GM12801 (cell line): ENCODE data around the gene PDE6H.

Experiments used
- TF ChIP-seq, protein P1 (sequence below): IDR thresholded peaks from one replicate; pipeline ENCODE4 v1.5.1; 2011; ENCODE audit warnings: control low read depth; ENCODE audit not compliant: insufficient read length; ENCODE audit errors: extremely low read depth

PDE6H gene

DNA sequence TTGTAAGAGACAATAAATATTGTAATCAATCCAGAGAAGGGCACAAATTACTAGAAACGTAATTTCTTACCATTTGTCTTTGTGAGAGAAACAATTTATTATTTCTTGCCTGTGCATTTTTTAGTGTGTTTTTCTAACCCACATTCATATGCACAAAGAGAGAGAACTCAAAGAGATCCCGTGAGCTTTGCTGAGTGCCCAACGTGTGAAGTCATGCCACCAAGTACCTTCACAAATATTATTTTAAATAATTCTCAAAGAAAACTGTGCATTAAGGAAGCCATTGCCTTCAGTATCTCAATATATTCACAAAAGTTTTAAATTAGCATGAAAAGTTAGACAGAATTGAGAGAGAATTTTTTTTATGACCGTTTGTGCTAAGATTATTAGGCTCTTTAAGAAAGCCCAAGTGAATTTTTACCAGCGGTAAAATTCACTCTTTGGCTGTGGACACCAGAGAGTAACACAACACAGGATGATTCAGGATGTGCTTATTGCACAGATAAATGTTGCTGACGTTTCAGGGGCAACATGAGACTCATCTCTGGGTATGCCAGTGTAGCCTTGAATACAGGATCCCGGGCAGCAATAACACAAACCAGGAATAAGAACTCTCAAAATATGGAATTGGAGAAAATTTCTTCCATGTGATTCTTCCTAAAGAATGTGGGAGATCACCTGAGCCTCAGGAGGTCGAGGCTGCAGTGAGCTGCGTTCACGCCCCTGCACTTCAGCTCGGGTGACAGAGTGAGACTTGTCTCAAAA is 14.3 kb upstream of the PDE6H start:
- TF ChIP-seq, protein P1, sequence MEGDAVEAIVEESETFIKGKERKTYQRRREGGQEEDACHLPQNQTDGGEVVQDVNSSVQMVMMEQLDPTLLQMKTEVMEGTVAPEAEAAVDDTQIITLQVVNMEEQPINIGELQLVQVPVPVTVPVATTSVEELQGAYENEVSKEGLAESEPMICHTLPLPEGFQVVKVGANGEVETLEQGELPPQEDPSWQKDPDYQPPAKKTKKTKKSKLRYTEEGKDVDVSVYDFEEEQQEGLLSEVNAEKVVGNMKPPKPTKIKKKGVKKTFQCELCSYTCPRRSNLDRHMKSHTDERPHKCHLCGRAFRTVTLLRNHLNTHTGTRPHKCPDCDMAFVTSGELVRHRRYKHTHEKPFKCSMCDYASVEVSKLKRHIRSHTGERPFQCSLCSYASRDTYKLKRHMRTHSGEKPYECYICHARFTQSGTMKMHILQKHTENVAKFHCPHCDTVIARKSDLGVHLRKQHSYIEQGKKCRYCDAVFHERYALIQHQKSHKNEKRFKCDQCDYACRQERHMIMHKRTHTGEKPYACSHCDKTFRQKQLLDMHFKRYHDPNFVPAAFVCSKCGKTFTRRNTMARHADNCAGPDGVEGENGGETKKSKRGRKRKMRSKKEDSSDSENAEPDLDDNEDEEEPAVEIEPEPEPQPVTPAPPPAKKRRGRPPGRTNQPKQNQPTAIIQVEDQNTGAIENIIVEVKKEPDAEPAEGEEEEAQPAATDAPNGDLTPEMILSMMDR: no peak

DNA sequence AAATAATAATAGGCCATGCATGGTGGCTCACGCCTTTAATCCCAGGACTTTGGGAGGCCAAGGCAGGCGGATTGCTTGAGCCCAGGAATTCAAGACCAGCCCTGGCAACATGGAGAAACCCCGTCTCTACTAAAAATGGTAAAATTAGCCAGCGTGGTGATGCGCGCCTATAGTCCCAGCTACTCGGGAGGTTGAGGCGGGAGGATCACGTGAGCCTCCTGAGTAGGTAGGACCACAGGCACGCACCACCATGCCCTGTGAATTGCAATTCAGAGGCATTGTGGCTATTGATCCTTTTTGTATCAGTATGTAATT is 13.8 kb upstream of the PDE6H start:
- TF ChIP-seq, protein P1: no peak

DNA sequence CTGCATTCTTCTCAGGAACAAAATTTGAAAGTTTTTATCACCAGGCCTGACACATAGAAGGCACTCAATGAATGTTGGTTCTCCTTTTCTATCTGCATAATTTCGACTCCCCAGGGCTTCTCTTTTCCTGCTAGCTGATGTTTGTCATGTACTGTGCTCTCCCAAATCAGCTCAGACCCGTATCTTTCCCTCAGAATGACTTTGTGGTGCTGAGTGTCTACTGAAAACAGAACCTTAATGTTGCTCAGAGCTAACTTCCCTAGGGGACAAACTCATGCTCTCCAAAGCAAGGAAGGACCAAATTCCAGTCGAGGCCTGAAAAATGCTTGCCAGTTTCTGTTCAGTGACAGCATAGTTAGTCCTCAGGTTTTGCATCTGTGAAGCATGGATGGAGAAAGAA is 13.4 kb upstream of the PDE6H start:
- TF ChIP-seq, protein P1: no peak

DNA sequence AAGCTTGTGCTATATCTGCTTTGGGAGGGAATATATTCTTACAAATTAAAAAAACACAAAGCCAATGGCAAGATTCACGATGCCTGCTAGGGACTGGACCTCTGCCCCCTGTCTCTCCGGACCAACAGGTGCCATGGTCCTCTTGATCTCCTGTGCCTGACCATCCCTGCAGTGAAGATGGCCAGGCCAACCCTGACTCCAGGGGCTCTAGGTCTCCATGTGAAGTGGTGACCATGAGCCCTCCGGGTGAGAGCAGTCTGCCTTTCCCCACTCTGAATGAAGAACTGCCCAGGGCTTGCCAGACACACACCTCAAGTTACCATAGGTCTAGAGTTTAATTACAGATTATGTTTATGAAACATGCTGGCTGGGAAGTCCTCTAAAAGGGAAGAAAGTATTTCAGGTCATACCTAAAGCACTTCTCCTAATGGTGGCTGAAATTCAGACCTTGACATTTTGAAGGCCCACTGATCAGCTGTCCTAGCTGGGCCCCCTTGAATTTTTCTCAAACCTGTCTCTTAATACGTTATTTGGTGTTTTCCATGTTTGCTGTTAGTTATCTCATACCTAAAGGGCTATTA is 12.8 kb upstream of the PDE6H start:
- TF ChIP-seq, protein P1: no peak

DNA sequence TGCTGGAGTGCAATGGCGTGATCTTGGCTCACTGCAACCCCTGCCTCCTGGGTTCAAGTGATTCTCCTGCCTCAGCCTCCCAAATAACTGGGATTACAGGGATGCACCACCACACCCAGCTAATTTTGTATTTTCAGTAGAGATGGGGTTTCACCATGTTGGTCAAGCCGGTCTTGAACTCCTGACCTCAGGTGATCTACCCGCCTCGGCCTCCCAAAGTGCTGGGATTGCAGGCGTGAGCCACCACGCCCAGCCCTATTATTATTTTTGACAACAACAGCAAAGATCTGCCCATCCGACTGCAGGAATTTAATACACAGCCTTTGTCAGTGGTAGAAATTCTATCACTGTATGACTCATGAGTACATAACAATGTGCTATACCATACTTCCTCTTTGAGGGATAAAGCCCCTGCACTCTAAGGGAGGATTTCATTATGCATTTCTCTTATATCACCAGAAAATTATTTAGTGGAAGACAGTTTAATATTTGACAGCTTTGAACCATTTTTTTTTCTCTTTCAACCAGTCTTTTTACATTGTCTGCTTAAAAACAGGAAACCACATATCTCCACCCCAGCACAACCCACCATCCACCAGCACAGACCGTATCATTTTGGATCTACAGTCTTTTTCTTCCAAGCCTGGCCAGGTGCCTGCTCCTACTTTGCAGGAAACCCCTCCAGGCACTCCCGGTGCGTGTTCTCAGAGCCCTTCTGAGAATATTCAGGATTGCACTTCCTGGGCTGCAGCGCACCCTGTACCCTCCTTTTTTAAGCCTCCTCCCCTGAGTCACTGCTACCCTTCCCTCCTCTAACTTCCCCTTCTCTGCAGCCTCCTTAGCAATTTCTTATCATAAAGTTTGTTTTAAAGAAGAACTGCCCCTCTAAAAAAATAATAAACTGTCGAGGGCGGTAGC is 12.0 kb upstream of the PDE6H start:
- TF ChIP-seq, protein P1: no peak

DNA sequence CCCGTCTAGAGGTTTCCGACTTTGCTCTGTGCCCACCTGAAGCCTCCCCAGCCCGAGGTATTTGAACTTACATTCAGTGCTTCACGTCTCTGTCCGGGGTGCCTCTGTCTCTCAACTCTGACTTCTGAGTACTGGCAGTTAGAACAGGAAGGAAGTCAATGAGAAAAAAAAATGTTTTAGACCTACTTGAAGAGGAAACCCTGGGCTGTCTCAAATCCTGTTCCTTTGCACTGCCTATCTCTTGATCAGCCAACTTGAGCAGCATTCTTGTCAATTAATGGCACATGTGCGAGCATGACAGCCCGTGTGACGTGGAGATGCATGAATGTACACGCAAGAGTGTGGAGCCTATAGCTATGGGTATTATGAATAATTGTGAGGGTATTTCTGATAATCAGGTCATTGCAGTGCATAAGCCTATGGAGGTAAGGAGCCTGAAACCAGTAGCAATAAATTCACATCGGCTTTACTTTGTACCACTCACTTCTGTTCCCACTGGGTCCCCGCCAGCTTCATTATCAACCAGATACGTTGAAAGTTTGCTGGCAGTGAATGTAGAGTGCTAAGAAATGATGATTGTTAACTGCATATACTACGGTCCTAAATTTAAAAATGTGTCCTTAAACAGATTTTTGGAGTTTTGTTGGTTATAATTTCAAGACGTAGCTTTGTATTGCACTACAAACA is 11.2 kb upstream of the PDE6H start, which contains the start of gene ARHGDIB:
Gene ARHGDIB (minus strand): TSS at position 136 of the 687 bp plus-strand sequence. CDS start 10,889 bp downstream, outside the sequence.
- TF ChIP-seq, protein P1: no peak

DNA sequence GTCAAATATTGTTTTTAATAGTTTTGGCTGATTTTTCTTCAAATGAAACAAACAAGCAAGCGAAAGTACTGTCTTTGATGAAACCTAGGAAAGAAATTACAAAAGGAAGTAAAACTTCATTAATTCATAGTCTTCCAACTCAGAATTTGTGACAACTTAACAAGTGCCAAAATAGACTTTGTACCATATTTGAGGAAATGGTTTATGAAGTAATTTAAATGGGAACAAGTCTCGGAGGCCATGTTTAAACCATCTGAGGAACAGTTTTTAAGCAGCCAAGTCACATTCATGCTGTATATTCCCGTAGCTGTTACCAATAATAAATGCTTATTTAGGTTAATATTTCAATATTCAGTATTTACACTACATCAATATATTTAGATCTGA is 10.7 kb upstream of the PDE6H start:
- TF ChIP-seq, protein P1: no peak
